Left ventricle myocardium inferior (tissue), 1 donor: ENCODE measurements around the gene IL25. TPM values are rescaled to one million over a fixed set of nuclear protein-coding genes. Genes with fewer than 3 reads are reported as not detected.
"Not testable (repeated sequence)": the region's sequence is repeated elsewhere in the genome, so short reads cannot be mapped to it uniquely, and the experiment has no call there.

ENCODE experiments used
- DNase-seq: peaks from one replicate; pipeline ENCODE4 v3.0.0-alpha.2; 2020
- H3K27ac ChIP-seq: fragments of 200-600 bp; replicated peaks from 2 replicates; pipeline ENCODE4 v1.8.0; 2021
- H3K27me3 ChIP-seq: fragments of 200-600 bp; 2 replicates; pipeline ENCODE4 v1.8.0; 2021; ENCODE audit warnings: low read depth
- H3K36me3 ChIP-seq: fragments of 200-600 bp; 2 replicates; pipeline ENCODE4 v1.8.0; 2021
- H3K4me1 ChIP-seq: fragments of 200-600 bp; 2 replicates; pipeline ENCODE4 v1.8.0; 2021
- H3K4me3 ChIP-seq: fragments of 200-600 bp; 2 replicates; pipeline ENCODE4 v1.8.0; 2021; ENCODE audit warnings: mild to moderate bottlenecking, moderate library complexity
- H3K9me3 ChIP-seq: fragments of 200-600 bp; replicated peaks from 2 replicates; pipeline ENCODE4 v1.8.0; 2021
- CTCF ChIP-seq: fragments of 200-600 bp; IDR thresholded peaks from 2 replicates; pipeline ENCODE4 v1.8.0; 2021; ENCODE audit warnings: antibody characterized with exemption, mild to moderate bottlenecking, borderline replicate concordance
- intact Hi-C: fragments of 100-400 bp; cut with micrococcal nuclease; formaldehyde crosslinking; loops from one replicate; pipeline ENCODE4 v1.11.0; 2022
- total RNA-seq: library from RNA; stranded (reverse); fragmentation: NEBNext Ultra II Directional; extraction: Animal tissue kit (Norgen Biotek cat#: 25700); gene quantifications from one replicate; pipeline ENCODE4 v1.2.1, GENCODE V29; 2021
- donor health status: DM: no; HTN: yes; CAD: no; lungs with severe emphysema.

The IL25 gene
- total RNA-seq, 1 donor from 2014 or later: not detected

- H3K36me3 ChIP-seq: peaks cover 65% of the 10 kb centered on the region
- H3K9me3 ChIP-seq: no peaks in the 10 kb centered on the region
- no peak for DNase-seq
- intact Hi-C loops: no loop called here
- H3K27ac ChIP-seq: peak overlapping the region; percentile 91
- peak overlapping the region; percentile 35 for H3K4me3 ChIP-seq
- no peaks in the 10 kb centered on the region for H3K4me1 ChIP-seq
- no peaks in the 10 kb centered on the region for H3K27me3 ChIP-seq
- no peak for TF ChIP-seq CTCF
Measured at GRCh38 chr14:23415821-23416778, 43.5 kb downstream of the IL25 start.

GRCh38 chr14:23416801-23417200 lies 44.2 kb downstream of the IL25 start:
- Histone ChIP-seq H3K9me3 (no peaks in the 10 kb centered on the region), H3K27me3 (no peaks in the 10 kb centered on the region), H3K27ac (peak overlapping the region; percentile 91), H3K36me3 (peaks cover 72% of the 10 kb centered on the region), H3K4me3 (peak overlapping the region; percentile 35), H3K4me1 (peaks cover 3% of the 10 kb centered on the region)
- intact Hi-C loops: no loop called here
- DNase-seq: no peak
- no peak for TF ChIP-seq CTCF

- Histone ChIP-seq H3K36me3 (peaks cover 77% of the 10 kb centered on the region), H3K4me3 (peak overlapping the region; percentile 35), H3K27ac (peak overlapping the region; percentile 91)
- H3K27me3 ChIP-seq, H3K4me1 ChIP-seq, intact Hi-C loops, DNase-seq, H3K9me3 ChIP-seq: not testable (repeated sequence)
Measured at GRCh38 chr14:23417269-23417668, 44.7 kb downstream of the IL25 start.

GRCh38 chr14:23418021-23418420 lies 45.4 kb downstream of the IL25 start:
- peak overlapping the region; percentile 91 for H3K27ac ChIP-seq
- H3K9me3 ChIP-seq: no peaks in the 10 kb centered on the region
- DNase-seq: no peak
- H3K4me1 ChIP-seq: peaks cover 8% of the 10 kb centered on the region
- H3K36me3 ChIP-seq: peaks cover 82% of the 10 kb centered on the region
- no peaks in the 10 kb centered on the region for H3K27me3 ChIP-seq
- TF ChIP-seq CTCF: no peak
- H3K4me3 ChIP-seq: peak overlapping the region; percentile 35
- intact Hi-C loops: no loop called here

- intact Hi-C loops, H3K9me3 ChIP-seq, H3K4me1 ChIP-seq, DNase-seq, H3K27me3 ChIP-seq: not testable (repeated sequence)
- peaks cover 82% of the 10 kb centered on the region for H3K36me3 ChIP-seq
- H3K4me3 ChIP-seq: peak overlapping the region; percentile 35
- peak overlapping the region; percentile 91 for H3K27ac ChIP-seq
Measured at GRCh38 chr14:23419646-23420045, 47.0 kb downstream of the IL25 start.

- intact Hi-C loops: no loop called here
- peaks cover 63% of the 10 kb centered on the region for H3K36me3 ChIP-seq
- no peaks in the 10 kb centered on the region for H3K9me3 ChIP-seq
- peaks cover 12% of the 10 kb centered on the region for H3K4me1 ChIP-seq
- H3K27me3 ChIP-seq: no peaks in the 10 kb centered on the region
- DNase-seq: no peak
- H3K27ac ChIP-seq: peak overlapping the region; percentile 68
- TF ChIP-seq CTCF: no peak
- H3K4me3 ChIP-seq: no peak overlapping the region
Measured at GRCh38 chr14:23421594-23421993, 49.0 kb downstream of the IL25 start.
